Stimulated activated CD8-positive, alpha-beta memory T cell treated with anti-CD3 and anti-CD28 coated beads, Interleukin-12 subunit alpha, Interleukin-12 subunit beta, amount 100 ng/mL, for 24 hours (primary cell): Measurements from ENCODE around the gene C3orf52.
"Not testable (repeated sequence)": the region's sequence is repeated elsewhere in the genome, so short reads cannot be mapped to it uniquely, and the experiment has no call there.

ENCODE experiments used
- DNase-seq: peaks from one replicate; pipeline ENCODE4 v3.0.0-alpha.2; 2020; ENCODE audit errors: extremely low read depth

C3orf52 gene, protein sequence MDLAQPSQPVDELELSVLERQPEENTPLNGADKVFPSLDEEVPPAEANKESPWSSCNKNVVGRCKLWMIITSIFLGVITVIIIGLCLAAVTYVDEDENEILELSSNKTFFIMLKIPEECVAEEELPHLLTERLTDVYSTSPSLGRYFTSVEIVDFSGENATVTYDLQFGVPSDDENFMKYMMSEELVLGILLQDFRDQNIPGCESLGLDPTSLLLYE

DNA sequence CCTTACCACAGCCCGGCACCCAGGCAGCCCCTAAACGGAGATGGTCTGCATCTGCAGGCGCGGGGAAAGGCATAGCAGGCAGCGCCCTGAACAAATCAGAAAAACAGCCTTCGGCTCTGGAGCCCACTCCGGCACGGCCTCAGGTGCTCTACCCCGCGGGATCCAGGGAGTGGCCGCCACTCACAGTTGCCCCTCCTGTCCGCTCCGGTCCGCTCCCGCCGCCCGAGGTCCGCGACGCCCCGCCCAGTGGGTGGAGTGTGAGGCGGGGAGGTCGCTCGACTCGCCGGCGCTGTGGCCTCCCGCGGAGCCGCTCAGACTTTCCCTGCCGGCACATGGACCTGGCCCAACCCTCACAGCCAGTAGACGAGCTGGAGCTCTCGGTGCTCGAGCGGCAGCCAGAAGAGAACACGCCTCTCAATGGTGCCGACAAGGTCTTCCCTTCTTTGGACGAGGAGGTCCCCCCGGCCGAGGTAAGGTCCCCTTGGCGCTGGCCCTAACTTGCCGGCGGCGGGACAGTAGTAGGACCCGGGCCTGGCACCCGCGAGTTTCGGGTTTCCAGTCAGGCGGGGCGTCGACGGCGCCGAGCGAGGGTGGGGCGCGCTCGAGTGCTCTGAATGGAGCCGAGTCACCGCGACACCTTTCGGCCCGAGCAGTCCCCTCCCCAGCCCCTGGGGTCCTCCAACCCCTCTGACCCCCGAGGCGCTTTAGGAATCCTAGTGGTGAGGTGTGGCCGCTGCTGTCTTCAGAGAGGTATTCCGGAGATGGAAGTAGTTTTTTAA lies at the start of gene C3orf52:
C3orf52 (plus strand) TSS at position 314 of the 779 bp plus-strand sequence; CDS start at position 333, 19 bp downstream.
- DNase-seq = no peak

DNA sequence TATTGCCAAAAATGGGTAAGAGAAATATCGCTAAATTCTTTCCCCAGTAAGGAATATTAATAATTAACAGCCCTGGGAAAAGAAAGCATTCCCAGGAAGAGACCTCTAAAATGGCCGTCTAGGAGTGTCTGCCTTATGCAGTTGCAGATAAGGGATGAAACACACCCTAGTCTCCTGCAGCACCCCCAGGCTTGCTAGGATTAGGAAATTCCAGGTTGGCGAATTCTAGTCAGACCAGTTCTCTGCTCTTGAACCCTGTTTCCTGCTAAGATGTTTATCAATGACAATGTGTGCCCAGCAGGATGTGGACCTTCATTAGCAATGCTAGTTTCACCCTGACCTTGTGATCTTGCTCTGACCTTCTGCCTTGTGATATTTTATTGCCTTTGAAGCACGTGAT lies 49.0 kb upstream of the C3orf52 start:
- DNase-seq = not testable (repeated sequence)

DNA sequence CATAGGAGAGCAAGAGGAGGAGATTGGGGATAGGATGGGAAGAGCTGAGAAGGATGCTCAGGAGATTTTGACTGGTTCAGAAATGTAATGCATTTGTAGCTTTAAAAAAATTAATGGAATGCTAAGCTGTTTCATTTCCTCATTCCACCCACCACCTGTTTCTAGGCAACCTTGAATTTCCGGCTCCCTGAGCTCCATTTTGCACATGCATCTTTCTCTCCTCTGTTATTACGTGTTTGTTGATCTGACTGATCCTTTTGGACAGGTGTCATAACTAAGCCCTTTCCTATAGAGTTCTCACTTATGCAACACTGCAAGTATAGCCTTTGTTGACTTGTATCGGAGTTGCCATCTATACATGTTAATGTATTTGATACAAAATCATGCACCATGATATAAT lies 47.3 kb upstream of the C3orf52 start:
- DNase-seq = no peak

DNA sequence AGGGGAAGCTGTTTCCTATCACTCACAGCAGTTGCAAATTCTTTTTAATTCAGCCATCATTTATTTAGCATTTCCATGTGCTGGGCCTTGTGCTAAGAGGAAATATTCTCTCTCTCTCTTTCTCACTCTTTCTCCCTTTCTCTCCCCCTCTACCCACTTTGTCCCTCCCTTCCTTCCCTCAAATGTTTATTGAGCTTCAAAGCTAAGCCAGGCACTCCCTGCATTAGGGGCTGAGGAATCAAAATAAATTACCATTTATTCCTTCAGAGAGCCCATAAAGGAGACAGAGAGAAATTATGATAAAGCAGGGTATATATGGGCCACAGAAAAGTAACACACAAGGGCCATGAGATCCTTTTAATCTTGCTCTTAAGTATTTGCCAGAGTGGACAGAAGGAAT lies 44.9 kb upstream of the C3orf52 start:
- no peak for DNase-seq

DNA sequence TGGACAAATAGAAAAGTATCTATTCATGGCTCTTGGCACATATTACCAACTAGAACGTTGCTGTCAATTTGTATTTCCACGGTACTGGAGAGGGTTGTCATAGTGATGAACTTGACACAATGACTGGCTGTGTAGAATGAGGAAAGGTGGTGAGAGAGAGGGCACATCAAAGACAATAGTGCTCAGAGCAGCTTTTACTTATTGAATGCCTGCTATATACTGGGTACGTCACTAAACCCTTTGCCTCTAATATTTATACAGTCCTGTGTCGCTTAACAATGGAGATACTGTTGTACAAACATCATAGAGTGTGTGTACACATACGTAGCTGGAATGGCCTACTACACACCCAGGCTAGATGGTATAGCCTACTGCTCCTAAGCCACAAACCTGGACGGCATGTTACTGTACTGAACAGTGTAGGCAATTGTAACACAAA lies 43.3 kb upstream of the C3orf52 start:
- no peak for DNase-seq

DNA sequence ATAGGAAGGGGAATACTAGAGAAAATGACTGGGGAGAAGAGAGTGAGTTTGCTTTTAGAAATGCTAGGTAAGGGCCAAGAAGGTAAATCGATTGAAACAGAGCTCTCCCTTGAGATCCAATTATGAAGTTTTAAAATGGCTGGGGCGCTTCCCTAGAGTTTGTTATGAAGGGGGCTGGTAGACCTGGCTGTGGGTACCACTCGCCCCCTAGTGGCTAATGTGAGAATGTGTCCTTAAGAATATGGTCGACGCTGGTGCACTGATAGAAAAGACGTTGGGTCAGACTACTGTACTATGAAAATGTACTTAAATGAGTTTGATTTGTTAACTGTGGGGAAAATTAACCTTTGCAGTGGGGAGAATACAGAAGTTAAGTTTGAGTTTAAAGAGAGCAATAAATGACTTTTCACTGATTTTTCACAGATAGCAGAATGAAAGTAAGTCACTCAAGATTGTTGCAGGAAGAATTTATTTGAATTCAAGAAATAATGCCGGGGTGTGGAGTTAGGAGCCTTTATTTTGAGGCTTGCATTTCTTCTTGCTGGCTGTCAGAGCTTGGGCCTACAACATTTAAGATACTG lies 42.5 kb upstream of the C3orf52 start:
- no peak for DNase-seq

DNA sequence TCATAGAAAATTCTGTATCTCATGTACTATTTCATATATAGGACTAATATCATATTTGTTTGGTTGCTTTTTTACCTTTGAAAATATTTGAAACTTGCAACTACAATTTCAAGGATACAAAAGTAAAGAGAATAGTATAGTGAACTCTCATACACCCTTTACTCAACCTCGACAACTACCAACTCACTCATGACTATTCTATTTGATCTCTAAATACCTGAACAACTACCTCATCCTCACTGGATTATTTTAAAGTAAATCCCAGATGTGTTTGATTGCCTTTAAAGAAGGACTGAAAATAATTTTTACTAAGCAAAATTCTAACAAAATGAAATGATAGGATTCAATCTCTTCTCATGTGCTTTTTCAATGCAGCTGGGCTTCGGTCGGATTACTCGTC lies 39.6 kb upstream of the C3orf52 start:
- DNase-seq = no peak

DNA sequence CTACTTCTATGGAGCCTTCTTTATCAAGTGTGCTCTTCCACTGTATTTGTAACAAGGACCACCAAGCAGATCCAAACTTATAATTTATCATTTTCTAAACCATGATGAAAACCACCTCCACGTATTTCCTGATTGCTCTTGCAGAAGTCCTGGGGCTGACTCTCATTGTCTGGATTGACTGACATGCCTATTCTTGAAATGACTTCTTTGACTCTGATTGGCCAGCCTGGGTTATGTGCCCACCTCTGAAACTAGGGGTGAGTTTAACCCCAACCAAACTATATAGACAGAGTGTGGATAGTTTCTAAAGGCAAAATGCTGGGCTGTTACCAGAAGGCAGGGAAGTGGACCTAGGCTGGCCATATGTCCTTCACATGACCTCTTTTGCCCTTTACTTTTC lies 38.9 kb upstream of the C3orf52 start:
- DNase-seq = no peak

DNA sequence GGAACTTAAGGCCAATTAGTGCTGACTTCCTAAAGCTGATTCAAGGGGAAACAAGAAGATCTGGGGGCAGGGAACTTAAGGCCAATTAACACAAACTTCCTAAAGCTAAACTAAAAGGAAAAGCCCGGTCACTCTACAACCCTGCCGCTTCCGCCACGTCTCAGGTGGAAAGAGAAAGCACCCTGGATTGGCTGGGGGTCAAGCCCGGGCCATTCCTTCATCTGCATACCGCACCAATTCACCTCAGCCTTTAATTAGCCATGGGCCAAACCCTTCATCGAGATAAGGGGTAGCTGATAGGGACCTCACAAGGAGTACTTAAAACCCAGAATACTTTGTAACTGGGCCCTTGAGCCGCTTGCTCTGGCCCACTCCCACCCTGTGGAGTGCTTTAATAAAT lies 37.3 kb upstream of the C3orf52 start:
- no peak for DNase-seq

DNA sequence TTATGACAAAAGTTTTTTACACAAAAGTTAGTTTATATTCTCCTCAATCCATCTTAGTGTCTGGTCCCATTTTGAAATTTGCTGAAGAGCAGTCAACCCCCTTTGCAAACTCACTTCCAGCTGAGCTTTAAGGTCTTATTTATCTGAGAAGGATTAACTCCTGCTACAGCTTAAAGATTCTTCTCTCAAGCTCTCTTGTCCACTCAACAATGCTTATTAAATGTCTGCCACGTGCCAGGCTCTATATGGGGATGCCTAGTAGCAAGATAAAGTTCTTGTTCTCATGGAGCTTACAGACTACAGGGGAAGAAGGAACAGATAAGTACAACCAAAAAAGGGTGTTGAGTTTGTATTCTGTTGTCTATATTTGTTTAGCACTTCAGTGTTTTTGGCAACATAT lies 33.0 kb upstream of the C3orf52 start:
- no peak for DNase-seq

DNA sequence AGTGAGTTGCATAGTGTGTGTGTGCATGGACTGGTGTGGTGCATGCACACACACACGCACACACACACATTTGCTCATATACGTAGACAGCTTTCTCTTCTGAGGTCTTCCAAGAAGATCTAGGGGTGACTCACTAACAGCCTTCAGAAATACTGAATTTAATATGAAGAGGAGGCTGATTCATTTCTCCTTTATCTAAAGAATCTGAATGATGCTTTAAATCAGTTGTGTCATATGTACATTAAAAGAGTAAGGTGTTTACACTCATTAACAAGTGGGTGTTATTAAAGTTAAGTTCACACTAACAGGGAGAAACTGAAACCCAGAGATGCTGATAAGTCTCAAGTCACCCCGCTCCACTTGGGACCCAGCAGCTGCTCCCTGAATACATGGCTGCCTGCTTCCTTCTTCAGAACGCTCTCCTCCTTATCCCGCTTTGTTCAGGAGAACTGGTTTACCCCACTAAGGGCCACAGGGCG lies 29.7 kb upstream of the C3orf52 start:
- DNase-seq = no peak

DNA sequence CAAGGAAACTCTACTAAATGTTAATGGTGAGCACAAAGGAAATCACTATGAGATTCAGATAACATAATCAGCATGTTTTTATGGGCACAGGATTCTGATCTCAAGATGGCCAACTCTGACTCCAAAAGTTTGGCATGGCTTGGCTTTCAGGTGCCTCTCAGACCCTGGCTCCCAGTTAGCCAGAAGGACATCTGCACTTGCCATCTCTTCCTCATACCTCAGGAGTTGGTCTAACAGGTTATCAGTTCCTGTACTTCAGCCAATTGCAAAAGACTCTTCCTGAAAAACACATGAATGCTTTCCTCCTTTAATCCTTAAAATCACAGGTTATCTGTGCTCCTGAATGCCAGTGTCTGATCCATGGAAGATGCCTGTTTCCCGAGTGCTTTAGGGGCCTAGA lies 26.7 kb upstream of the C3orf52 start:
- DNase-seq = no peak

DNA sequence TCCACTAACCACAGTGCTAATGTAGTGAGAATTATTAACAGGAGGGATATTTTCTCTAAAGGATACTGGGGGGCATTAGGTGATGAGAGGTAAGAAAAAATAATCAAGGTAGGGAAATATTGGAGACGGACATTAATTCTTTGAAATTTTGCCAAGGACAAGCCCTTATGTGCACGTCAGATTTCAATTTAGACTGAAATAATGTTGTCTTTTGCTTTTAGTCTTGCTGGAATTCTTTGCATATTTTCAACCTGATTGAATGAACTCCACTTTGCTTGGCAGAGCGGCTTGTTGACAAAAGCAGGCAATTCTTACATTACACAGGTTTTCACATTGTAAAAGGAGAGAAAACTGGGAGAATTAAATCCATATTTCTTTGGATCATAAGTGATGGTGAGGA lies 25.0 kb upstream of the C3orf52 start:
- no peak for DNase-seq

DNA sequence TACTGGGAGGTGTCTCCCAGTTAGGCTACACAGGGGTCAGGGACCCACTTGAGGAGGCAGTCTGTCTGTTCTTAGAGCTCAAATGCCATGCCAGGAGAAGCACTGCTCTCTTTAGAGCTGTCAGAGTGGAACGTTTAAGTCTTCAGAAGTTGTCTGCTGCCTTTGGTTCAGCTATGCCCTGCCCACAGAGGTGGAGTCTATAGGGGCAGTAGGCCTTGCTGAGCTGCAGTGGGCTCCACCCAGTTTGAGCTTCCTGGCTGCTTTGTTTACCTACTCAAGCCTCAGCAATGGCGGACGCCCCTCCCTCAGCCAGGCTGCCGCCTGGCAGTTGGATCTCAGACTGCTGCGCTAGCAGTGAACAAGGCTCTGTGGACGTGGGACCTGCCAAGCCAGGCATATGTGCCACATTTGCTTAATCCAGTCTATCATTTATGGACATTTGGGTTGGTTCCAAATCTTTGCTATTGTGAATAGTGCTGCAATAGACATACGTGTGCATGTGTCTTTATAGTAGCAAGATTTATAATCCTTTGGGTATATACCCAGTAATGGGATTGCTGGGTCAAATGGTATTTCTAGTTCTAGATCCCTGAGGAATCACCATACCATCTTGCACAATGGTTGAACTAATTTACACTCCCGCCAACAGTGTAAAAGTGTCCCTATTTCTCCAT lies 13.7 kb upstream of the C3orf52 start:
- not testable (repeated sequence) for DNase-seq

DNA sequence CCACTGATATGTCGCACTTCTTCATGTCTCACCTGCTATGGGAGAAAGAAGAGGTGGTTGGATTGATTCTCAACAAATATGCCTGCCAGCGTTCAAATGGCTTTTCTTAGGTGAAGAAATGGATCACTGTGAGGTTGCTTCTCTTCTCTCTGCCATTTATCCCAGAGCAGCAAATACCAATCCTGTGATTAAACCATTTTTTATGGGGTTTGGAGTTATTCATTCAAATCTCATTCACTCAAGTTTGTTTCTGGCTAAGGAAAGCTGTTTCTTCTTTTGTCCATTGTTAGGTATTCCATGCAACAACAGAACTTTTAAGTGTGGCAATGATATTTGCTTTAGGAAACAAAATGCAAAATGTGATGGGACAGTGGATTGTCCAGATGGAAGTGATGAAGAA lies 12.2 kb upstream of the C3orf52 start:
- DNase-seq = no peak

DNA sequence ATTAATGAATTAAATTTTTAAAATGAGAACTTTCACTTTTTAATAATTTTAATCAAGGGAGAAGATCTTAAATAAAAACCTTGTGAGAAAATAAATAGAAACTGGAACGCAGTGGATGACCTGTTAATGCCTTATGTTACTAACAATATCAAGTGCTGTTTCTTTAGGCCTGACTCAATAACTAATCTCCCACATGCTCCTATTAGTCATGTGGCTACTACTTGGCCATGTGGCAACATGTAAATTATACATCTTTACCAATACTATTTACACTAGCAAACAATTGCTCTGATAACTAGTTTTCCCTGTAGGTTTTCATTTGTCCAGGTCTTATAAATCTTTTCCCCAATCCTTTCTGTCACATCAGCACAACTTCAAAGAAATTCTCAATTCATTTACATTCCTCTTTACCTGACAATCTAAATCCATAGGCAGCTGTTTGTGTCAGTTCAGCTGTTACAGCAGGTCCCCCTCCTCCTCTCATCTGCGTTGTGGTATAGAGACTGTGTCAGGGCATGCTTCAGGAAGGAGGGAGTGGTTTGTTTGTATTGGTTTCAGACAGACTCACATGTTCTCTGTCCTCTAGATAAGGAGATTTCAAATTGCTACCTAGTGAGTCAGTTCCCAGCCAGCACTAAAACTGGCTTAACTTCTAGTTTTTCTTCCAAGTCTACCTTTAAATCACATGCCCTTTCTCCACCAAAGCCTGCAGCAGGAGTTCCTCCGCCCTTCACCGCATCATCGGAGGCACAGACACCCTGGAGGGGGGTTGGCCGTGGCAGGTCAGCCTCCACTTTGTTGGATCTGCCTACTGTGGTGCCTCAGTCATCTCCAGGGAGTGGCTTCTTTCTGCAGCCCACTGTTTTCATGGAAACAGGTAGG lies 11.3 kb upstream of the C3orf52 start:
- no peak for DNase-seq

DNA sequence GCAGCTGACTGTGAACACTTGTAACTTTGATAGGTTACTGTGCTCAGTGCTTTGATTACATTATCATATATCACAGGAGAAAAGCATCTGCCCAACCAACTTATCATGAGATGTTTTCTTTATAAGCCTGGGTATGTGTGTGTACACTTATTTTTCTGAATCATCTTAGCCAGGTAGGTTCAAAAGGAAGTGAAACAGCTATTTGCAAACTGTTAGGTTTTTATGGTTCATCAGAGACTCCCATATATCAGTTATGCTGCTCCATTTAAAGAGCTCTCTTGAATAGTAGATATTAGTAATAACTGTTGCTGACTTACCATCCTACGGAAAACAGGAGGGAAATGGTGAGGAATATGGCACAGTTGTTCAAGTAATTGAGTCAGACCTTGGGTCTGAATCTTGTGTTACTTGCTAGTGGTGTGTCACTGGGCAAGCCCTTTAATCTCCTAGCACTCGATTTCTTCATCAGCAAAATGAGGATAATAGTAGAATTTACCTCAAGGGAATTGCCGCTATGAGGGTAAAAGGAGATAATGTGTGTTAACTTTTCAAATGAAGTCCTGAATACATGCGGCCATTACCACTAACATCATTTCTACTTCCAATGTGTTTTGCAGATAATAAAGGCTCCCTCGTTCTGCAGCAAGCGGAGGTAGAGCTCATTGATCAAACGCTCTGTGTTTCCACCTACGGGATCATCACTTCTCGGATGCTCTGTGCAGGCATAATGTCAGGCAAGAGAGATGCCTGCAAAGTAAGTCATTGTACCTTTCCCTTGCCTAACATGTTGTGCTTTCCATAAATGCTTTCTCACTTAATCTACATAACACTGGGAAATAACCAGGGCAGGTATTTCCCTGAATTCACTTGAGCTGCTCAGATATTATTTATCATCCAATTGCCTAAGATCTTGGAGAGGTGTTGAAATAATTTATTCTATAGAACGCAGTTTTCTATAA lies 7.8 kb upstream of the C3orf52 start:
- no peak for DNase-seq

DNA sequence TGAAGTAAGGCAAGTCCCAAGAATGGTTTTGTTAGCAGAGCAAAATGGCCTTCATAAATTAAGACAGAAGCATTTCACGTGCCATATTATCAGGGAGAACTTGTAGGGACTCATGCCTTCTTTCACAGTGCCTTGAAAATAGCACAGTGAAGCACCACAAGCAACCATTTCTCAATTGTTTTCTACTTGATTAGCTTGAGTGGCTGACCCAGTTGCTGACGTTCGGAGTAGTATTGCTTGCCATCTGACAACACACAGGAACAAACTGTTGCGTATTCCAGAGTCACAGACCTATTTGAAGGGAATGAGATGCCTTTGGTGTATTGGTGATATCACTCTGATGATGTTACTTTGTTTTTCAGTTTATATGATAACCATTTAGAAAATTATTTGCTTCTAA lies 3.0 kb upstream of the C3orf52 start:
- no peak for DNase-seq

DNA sequence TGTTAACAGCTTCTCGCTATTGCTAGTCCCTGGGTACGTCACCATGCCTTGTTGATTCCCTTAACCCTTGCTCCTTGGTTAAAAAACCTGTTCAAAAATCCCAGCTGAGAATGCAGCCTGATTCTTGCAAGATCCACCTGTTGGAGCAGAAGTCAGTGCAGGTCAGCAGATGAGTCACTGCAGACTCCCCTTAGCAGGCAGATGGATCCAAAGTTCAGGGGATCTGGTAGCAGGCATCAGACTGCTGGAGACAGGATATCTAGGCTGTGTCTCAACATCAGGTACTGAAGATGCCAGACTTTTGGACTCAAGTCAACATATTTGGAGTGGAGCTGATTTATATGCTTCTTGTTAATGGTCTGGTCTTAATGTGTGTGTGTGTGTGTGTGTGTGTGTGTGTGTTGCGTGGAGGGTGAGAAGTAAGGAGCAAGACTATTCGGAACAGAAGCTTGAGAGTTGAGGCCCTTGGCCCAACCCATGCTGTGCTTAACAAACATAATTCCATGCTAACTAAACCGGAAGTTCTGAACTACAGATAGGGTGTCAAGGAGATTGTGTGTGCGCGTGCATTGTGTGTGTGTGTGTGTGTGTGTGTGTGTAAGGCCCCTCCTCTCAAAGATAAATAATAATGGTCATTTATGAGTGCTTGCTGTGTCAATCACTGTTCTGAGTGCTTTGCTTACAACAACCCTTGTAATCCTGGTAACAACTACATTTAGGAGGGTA lies 1.0 kb upstream of the C3orf52 start:
- no peak for DNase-seq

DNA sequence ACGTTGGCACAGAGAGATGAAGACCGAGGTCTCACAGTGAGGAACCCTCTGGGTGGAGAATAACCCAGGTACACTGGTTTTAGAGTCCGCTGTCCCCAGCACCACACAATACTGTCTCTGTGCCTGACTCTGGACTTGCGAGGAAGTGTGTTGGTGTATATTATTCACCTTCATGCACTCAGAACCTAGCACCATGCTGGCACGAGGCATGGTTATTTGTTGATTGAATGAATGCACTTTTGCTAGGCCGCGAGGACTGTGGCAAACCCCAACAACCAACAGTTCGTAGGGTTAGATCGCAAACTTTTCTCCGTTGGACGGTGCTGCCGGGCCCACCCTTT lies 484 bp upstream of the C3orf52 start:
- DNase-seq = no peak
